SK-N-SH (cell line): ENCODE measurements around the gene LIPA. TPM values are rescaled to one million over a fixed set of nuclear protein-coding genes. Genes with fewer than 3 reads are reported as not detected.

Experiments used
- CTCF ChIA-PET: fragments of 300-600, 350-600 bp; formaldehyde crosslinking; extraction: SDS; loops from one replicate; lab custom pipeline; 2021; lab: Yijun Ruan, JAX
- POLR2A ChIA-PET: fragments of 350-600 bp; sonication (Branson Sonifier 250); formaldehyde crosslinking; extraction: SDS; loops from one replicate; lab custom pipeline; 2020; ENCODE audit warnings: antibody characterized with exemption, inconsistent platforms; lab: Yijun Ruan, JAX
- DNase-seq: peaks from one replicate; pipeline ENCODE4 v3.0.0; 2012
- H2AFZ ChIP-seq: fragments of 200-600 bp; sonication (generic); 2 replicates; pipeline ENCODE4 v1.8.1; 2016; ENCODE audit warnings: antibody characterized with exemption, mild to moderate bottlenecking, low read depth
- H3F3A ChIP-seq: fragments of 200-600 bp; sonication (generic); replicated peaks from 2 replicates; pipeline ENCODE3; 2016; ENCODE audit warnings: antibody characterized with exemption, mild to moderate bottlenecking; ENCODE audit not compliant: insufficient read depth
- H3K27ac ChIP-seq, 2 experiments: fragments of 200-500 bp in 1 of 2; fragments of 200-600 bp in 1 of 2; sonication (Bioruptor generic) in 1 of 2; sonication (generic), shearing (Covaris generic) in 1 of 2; 2 replicates each; pipeline versions ENCODE4 v1.5.1 to v1.6.1; 2014 to 2016; ENCODE audit warnings: low read depth in 2 of 2, inconsistent platforms in 1 of 2, low read length in 1 of 2, mild to moderate bottlenecking in 1 of 2, mixed read lengths in 1 of 2
- H3K27me3 ChIP-seq: fragments of 200-600 bp; sonication (generic), shearing (Covaris generic); 2 replicates; pipeline ENCODE4 v1.6.1; 2016; ENCODE audit warnings: mixed run types; ENCODE audit not compliant: insufficient read depth
- H3K36me3 ChIP-seq, 2 experiments: fragments of 200-500 bp in 1 of 2; fragments of 200-600 bp in 1 of 2; sonication (Bioruptor generic) in 1 of 2; sonication (generic) in 1 of 2; replicated peaks in 1 of 2; 2 replicates each; pipeline versions ENCODE3 to v1.5.1; 2014 to 2016; ENCODE audit warnings: low read length in 1 of 2, mild to moderate bottlenecking in 1 of 2; ENCODE audit not compliant: insufficient read depth in 2 of 2, control insufficient read depth in 1 of 2
- H3K4me1 ChIP-seq, 2 experiments: fragments of 200-500 bp in 1 of 2; fragments of 200-600 bp in 1 of 2; sonication (Bioruptor generic) in 1 of 2; sonication (generic), shearing (Covaris generic) in 1 of 2; 2 replicates each; pipeline versions ENCODE4 v1.5.1 to v1.6.1; 2014 to 2016; ENCODE audit warnings: low read depth in 1 of 2, low read length in 1 of 2, mixed run types in 1 of 2; ENCODE audit not compliant: insufficient read depth in 2 of 2, control insufficient read depth in 1 of 2
- H3K4me2 ChIP-seq: fragments of 200-600 bp; sonication (generic), shearing (Covaris generic); 2 replicates; pipeline ENCODE4 v1.6.1; 2017; ENCODE audit warnings: mixed run types
- H3K4me3 ChIP-seq, 2 experiments: fragments of 200-500 bp in 1 of 2; fragments of 200-600 bp in 1 of 2; sonication (Bioruptor generic) in 1 of 2; sonication (generic), shearing (Covaris generic) in 1 of 2; 2 replicates each; pipeline versions ENCODE4 v1.5.1 to v1.8.1; 2014 to 2016; ENCODE audit warnings: low read depth in 2 of 2, inconsistent platforms in 1 of 2, low read length in 1 of 2, mild to moderate bottlenecking in 1 of 2, mixed read lengths in 1 of 2, moderate library complexity in 1 of 2
- H3K79me2 ChIP-seq: fragments of 200-600 bp; sonication (generic); 2 replicates; pipeline ENCODE4 v1.8.1; 2017; ENCODE audit warnings: mild to moderate bottlenecking; ENCODE audit not compliant: insufficient read depth
- H3K9ac ChIP-seq: fragments of 200-600 bp; sonication (generic); 2 replicates; pipeline ENCODE4 v1.6.1; 2017; ENCODE audit warnings: mixed run types
- H3K9me2 ChIP-seq: fragments of 200-600 bp; sonication (generic); 2 replicates; pipeline ENCODE4 v1.6.1; 2017; ENCODE audit warnings: mixed run types
- H3K9me3 ChIP-seq: fragments of 200-600 bp; sonication (generic); 2 replicates; pipeline ENCODE4 v1.6.1; 2017; ENCODE audit warnings: mixed run types, mild to moderate bottlenecking, moderate library complexity
- H4K20me1 ChIP-seq: fragments of 200-600 bp; sonication (generic); 2 replicates; pipeline ENCODE4 v1.6.1; 2017; ENCODE audit warnings: mild to moderate bottlenecking, mixed run types; ENCODE audit not compliant: insufficient read depth
- ELF1 ChIP-seq: IDR thresholded peaks from 2 replicates; pipeline ENCODE4 v1.4.0; 2012
- EZH2phosphoT487 ChIP-seq: fragments of 200-600 bp; sonication (generic); IDR thresholded peaks from 2 replicates; pipeline ENCODE4 v1.6.1; 2017; ENCODE audit warnings: low read depth, mixed run types, mild to moderate bottlenecking, antibody characterized with exemption, moderate library complexity, borderline replicate concordance
- NRF1 ChIP-seq: IDR thresholded peaks from 2 replicates; pipeline ENCODE4 v1.6.1; 2012; ENCODE audit warnings: low read depth, mild to moderate bottlenecking, low read length
- RAD21 ChIP-seq: IDR thresholded peaks from 2 replicates; pipeline ENCODE4 v1.6.1; 2012; ENCODE audit warnings: mild to moderate bottlenecking, low read length
- RXRA ChIP-seq: IDR thresholded peaks from 2 replicates; pipeline ENCODE4 v1.4.0; 2012; ENCODE audit warnings: low read depth, mild to moderate bottlenecking, borderline replicate concordance
- TAF1 ChIP-seq: IDR thresholded peaks from 2 replicates; pipeline ENCODE4 v1.6.1; 2012; ENCODE audit warnings: low read depth, mild to moderate bottlenecking, low read length, moderate library complexity, borderline replicate concordance
- WGBS: methylation state at CpG from one replicate; pipeline ENCODE4 v1.1.6; 2017; ENCODE audit warnings: low lambda C conversion rate; 5-methylcytosine and 5-hydroxymethylcytosine counted together
- polyA plus RNA-seq, 3 experiments: library from polyadenylated mRNA; depleted of rRNA; stranded (reverse); fragments of >200 nt; gene quantifications; 2 replicates each; pipeline ENCODE4 v1.2.3, GENCODE V29; 2012
- TF ChIP-seq, protein P1 (sequence below): IDR thresholded peaks from 2 replicates; pipeline ENCODE4; 2012
- TF ChIP-seq, protein P2 (sequence below): fragments of 150-350 bp; IDR thresholded peaks from 2 replicates; pipeline ENCODE4 v1.6.1; 2016; ENCODE audit warnings: mild to moderate bottlenecking, low read depth, low read length
- TF ChIP-seq, protein P3 (sequence below): IDR thresholded peaks from 2 replicates; pipeline ENCODE4 v1.4.0; 2012; ENCODE audit warnings: low read depth, borderline replicate concordance

The LIPA gene
- polyA plus RNA-seq, 1 of the 3 experiments (the other 2 are of a cell fraction), result 43.2 TPM

DNA sequence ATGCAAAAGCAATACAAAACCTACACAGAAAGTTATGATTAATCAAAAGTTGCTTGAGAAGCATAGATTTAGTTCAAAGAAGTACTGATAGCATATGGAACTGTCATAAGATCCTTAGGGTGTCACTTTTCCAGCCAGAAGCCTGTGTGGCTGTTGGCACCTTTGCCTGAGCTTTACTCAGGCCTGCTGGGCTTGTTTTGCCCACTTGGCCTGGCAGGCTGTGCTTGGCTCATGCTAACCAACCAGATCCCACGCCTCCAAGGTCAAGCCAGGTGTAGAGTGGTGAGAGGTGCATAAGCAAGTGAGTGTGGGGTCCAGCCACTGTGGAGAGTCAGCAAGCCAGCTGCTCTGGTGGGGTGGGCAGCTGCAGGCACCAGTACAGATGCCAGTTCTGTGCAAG is 12.0 kb upstream of the LIPA start:
- Histone ChIP-seq H3K9ac (0 out of 2 replicates have a peak overlapping the region, but pooled peaks have one; percentile 2), H4K20me1 (no peaks in the 10 kb centered on the region), H3K9me3 (no peaks in the 10 kb centered on the region), H3K4me2 (no peak overlapping the region), H3F3A (peaks cover 21% of the 10 kb centered on the region), H3K4me3 (no peak overlapping the region), H3K9me2 (no peaks in the 10 kb centered on the region), H3K36me3 (no peaks in the 10 kb centered on the region), H3K4me1 (peaks cover 5 to 26% of the 10 kb centered on the region in 2 experiments), H3K27ac (peak overlapping the region in 1 of 2 experiments; percentile 75; a peak in 3 of 4 replicates), H2AFZ (no peak overlapping the region), H3K79me2 (no peaks in the 10 kb centered on the region), H3K27me3 (no peaks in the 10 kb centered on the region)
- TF ChIP-seq, protein P1, sequence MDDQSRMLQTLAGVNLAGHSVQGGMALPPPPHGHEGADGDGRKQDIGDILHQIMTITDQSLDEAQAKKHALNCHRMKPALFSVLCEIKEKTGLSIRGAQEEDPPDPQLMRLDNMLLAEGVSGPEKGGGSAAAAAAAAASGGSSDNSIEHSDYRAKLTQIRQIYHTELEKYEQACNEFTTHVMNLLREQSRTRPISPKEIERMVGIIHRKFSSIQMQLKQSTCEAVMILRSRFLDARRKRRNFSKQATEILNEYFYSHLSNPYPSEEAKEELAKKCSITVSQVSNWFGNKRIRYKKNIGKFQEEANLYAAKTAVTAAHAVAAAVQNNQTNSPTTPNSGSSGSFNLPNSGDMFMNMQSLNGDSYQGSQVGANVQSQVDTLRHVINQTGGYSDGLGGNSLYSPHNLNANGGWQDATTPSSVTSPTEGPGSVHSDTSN, result no peak
- TF ChIP-seq RAD21 (no peak), RXRA (no peak)
- TF ChIP-seq, protein P2, sequence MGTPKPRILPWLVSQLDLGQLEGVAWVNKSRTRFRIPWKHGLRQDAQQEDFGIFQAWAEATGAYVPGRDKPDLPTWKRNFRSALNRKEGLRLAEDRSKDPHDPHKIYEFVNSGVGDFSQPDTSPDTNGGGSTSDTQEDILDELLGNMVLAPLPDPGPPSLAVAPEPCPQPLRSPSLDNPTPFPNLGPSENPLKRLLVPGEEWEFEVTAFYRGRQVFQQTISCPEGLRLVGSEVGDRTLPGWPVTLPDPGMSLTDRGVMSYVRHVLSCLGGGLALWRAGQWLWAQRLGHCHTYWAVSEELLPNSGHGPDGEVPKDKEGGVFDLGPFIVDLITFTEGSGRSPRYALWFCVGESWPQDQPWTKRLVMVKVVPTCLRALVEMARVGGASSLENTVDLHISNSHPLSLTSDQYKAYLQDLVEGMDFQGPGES, result no peak
- ChIA-PET POLR2A (no interaction called here), CTCF (interaction anchor here (1.2 to 2.2 kb wide), 2 partner anchors 20 to 126 kb away, joined by 6 to 13 read pairs; no protein-coding TSS in a partner anchor)
- no peak for DNase-seq
- 100% methylated on average over 1 of the region's 1 CpG for WGBS

DNA sequence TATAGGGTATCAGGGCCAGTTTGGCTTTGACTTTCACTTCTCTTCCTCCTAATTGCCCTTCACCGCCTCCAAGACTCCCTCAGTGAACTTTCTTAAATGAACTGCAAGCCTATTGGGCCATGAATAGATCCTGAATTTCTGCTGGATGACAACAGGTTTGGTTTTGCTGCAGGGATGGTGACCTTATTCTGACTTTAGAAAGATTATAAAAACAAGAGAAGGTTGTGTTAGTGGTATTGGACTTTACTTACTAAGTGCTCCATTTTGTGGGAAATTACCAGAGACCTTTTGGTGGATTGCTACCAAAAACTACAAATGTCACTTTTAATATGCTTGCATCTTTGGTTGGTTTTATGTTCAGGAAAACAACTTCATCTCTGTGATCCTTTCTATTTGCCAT is 11.5 kb upstream of the LIPA start:
- Histone ChIP-seq H2AFZ (no peak overlapping the region), H3K4me3 (no peak overlapping the region), H3K9me2 (no peaks in the 10 kb centered on the region), H3K36me3 (no peaks in the 10 kb centered on the region), H3F3A (peaks cover 21% of the 10 kb centered on the region), H3K9ac (peak overlapping the region; percentile 2; the same call in 1 of the 2 replicates), H3K4me2 (0 out of 2 replicates have a peak overlapping the region, but pooled peaks have one; percentile 7), H3K27ac (peak overlapping the region; percentile 58 to 75; a peak in 3 of 4 replicates), H3K27me3 (no peaks in the 10 kb centered on the region), H3K4me1 (peaks cover 5 to 26% of the 10 kb centered on the region in 2 experiments), H3K79me2 (no peaks in the 10 kb centered on the region), H3K9me3 (no peaks in the 10 kb centered on the region), H4K20me1 (no peaks in the 10 kb centered on the region)
- CTCF ChIA-PET, result interaction anchor here (1.2 to 2.2 kb wide), 2 partner anchors 20 to 126 kb away, joined by 6 to 13 read pairs; no protein-coding TSS in a partner anchor
- no peak for DNase-seq
- WGBS, result 89% methylated on average over 1 of the region's 1 CpG
- no peak for TF ChIP-seq ELF1
- TF ChIP-seq NRF1, result no peak
- no peak for TF ChIP-seq EZH2phosphoT487
- TF ChIP-seq, protein P3, sequence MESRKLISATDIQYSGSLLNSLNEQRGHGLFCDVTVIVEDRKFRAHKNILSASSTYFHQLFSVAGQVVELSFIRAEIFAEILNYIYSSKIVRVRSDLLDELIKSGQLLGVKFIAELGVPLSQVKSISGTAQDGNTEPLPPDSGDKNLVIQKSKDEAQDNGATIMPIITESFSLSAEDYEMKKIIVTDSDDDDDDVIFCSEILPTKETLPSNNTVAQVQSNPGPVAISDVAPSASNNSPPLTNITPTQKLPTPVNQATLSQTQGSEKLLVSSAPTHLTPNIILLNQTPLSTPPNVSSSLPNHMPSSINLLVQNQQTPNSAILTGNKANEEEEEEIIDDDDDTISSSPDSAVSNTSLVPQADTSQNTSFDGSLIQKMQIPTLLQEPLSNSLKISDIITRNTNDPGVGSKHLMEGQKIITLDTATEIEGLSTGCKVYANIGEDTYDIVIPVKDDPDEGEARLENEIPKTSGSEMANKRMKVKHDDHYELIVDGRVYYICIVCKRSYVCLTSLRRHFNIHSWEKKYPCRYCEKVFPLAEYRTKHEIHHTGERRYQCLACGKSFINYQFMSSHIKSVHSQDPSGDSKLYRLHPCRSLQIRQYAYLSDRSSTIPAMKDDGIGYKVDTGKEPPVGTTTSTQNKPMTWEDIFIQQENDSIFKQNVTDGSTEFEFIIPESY, result no peak
- no peak for TF ChIP-seq TAF1
- POLR2A ChIA-PET, result no interaction called here
